Astrocyte (in vitro differentiated cells and primary cell): ENCODE measurements around the gene SPO11. TPM values are rescaled to one million over a fixed set of nuclear protein-coding genes. Genes with fewer than 3 reads are reported as not detected.
A peak's percentile ranks its signal among the peaks of the same experiment; 100 is the strongest.

Experiments used
- DNase-seq: peaks from one replicate; pipeline ENCODE4 v3.0.0-alpha.2; 2010; ENCODE audit warnings: low read depth
- FAIRE-seq: peaks from 2 replicates; lab custom pipeline; 2011; peaks lifted over from hg19 to GRCh38; lab: Jason Lieb, UNC
- H2AFZ ChIP-seq: 2 replicates; pipeline ENCODE4 v1.6.0; 2012; ENCODE audit warnings: low read depth, low read length, inconsistent platforms
- H3K27ac ChIP-seq: 2 replicates; pipeline ENCODE4 v1.5.1; 2011; ENCODE audit warnings: low read depth, low read length, inconsistent platforms
- H3K27me3 ChIP-seq: 2 replicates; pipeline ENCODE4 v1.6.0; 2011; ENCODE audit warnings: low read length, inconsistent platforms; ENCODE audit not compliant: insufficient read depth
- H3K36me3 ChIP-seq: 2 replicates; pipeline ENCODE4 v1.5.1; 2011; ENCODE audit warnings: low read length, inconsistent platforms; ENCODE audit not compliant: insufficient read depth
- H3K4me1 ChIP-seq: 2 replicates; pipeline ENCODE4 v1.5.1; 2011; ENCODE audit warnings: low read length, inconsistent platforms; ENCODE audit not compliant: insufficient read depth
- H3K4me2 ChIP-seq: 2 replicates; pipeline ENCODE4 v1.6.0; 2012; ENCODE audit warnings: low read length, inconsistent platforms
- H3K4me3 ChIP-seq: 2 replicates; pipeline ENCODE4 v1.5.1; 2011; ENCODE audit warnings: low read depth, mild to moderate bottlenecking, low read length, inconsistent platforms; ENCODE audit not compliant: insufficient read depth
- H3K79me2 ChIP-seq: 2 replicates; pipeline ENCODE4 v1.6.0; 2012; ENCODE audit warnings: mild to moderate bottlenecking, low read length, inconsistent platforms; ENCODE audit not compliant: insufficient read depth
- H3K9ac ChIP-seq: 2 replicates; pipeline ENCODE4 v1.6.0; 2012; ENCODE audit warnings: mild to moderate bottlenecking, low read length, inconsistent platforms
- H3K9me3 ChIP-seq: 2 replicates; pipeline ENCODE4 v1.5.1; 2012; ENCODE audit warnings: low read depth, mild to moderate bottlenecking, low read length, inconsistent platforms; ENCODE audit not compliant: insufficient read depth
- H4K20me1 ChIP-seq: 2 replicates; pipeline ENCODE4 v1.6.0; 2012; ENCODE audit warnings: low read length, inconsistent platforms; ENCODE audit not compliant: insufficient read depth
- H3K27ac Mint-ChIP-seq: one replicate; pipeline ENCODE4 v1.8.0; 2021; ENCODE audit warnings: mild to moderate bottlenecking, mixed read lengths; ENCODE audit not compliant: unreplicated experiment
- H3K27me3 Mint-ChIP-seq: one replicate; pipeline ENCODE4 v1.8.0; 2021; ENCODE audit warnings: low read depth, mixed read lengths; ENCODE audit not compliant: unreplicated experiment
- H3K36me3 Mint-ChIP-seq: one replicate; pipeline ENCODE4 v1.8.0; 2021; ENCODE audit warnings: low read depth, mixed read lengths; ENCODE audit not compliant: unreplicated experiment
- H3K4me1 Mint-ChIP-seq: one replicate; pipeline ENCODE4 v1.8.0; 2021; ENCODE audit warnings: low read depth, mixed read lengths; ENCODE audit not compliant: unreplicated experiment
- H3K4me3 Mint-ChIP-seq: one replicate; pipeline ENCODE4 v1.8.0; 2021; ENCODE audit warnings: mild to moderate bottlenecking, moderate library complexity, mixed read lengths; ENCODE audit not compliant: unreplicated experiment
- H3K9me3 Mint-ChIP-seq: one replicate; pipeline ENCODE4 v1.8.0; 2021; ENCODE audit warnings: mild to moderate bottlenecking, mixed read lengths; ENCODE audit not compliant: unreplicated experiment
- CTCF ChIP-seq: IDR thresholded peaks from 2 replicates; pipeline ENCODE4 v1.5.1; 2011; ENCODE audit warnings: low read depth, mild to moderate bottlenecking, inconsistent platforms, low read length, moderate library complexity; ENCODE audit not compliant: insufficient read depth
- EZH2 ChIP-seq: IDR thresholded peaks from 2 replicates; pipeline ENCODE4 v1.6.1; 2012; ENCODE audit warnings: mild to moderate bottlenecking, low read length, inconsistent platforms; ENCODE audit not compliant: insufficient read depth
- total RNA-seq: library from RNA; stranded (reverse); gene quantifications from 2 replicates; pipeline ENCODE4 v1.2.1, GENCODE V29; 2021

SPO11 gene
- total RNA-seq, 1 donor from 2014 or later, result not detected

GRCh38 chr20:57342829-57343228, 13.2 kb downstream of the SPO11 start:
- H3K9me3 ChIP-seq, result no peaks in the 10 kb centered on the region
- Mint-ChIP-seq H3K27me3 (peaks cover 12% of the 10 kb centered on the region), H3K36me3 (no peaks in the 10 kb centered on the region), H3K27ac (no peak overlapping the region), H3K9me3 (no peaks in the 10 kb centered on the region), H3K4me3 (no peak overlapping the region), H3K4me1 (no peaks in the 10 kb centered on the region)
- no peak overlapping the region for H2AFZ ChIP-seq
- no peak overlapping the region for H3K27ac ChIP-seq
- H3K4me2 ChIP-seq, result no peak overlapping the region
- TF ChIP-seq CTCF (no peak), EZH2 (no peak)
- H3K4me3 ChIP-seq, result no peak overlapping the region
- no peak overlapping the region for H3K9ac ChIP-seq
- no peak for FAIRE-seq
- peak; percentile 21 for DNase-seq
- H3K27me3 ChIP-seq, result peaks cover 13% of the 10 kb centered on the region
- H4K20me1 ChIP-seq, result no peaks in the 10 kb centered on the region
- no peaks in the 10 kb centered on the region for H3K79me2 ChIP-seq
- no peaks in the 10 kb centered on the region for H3K36me3 ChIP-seq
- no peaks in the 10 kb centered on the region for H3K4me1 ChIP-seq

DNA sequence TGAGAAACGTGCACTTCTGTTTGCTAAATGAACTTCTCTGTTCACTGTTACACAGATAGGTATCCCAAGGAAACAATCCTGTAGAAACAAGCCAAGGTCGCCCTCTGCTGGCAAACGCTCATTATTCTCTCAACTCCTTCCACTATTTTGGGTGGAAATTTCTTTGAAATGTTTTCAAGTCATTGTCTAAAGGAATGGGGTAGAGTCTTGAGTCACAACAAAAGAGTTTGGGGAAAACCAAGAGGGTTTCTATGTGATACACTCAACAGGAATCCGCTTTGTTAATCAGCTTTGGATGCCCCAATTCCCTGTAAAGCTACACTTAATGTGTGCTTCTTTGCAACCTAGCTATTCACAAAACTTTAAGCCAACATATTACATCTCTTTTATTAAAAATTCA, 16.9 kb downstream of the SPO11 start:
- Mint-ChIP-seq H3K27me3 (peaks cover 5% of the 10 kb centered on the region), H3K36me3 (no peaks in the 10 kb centered on the region)
- peak; percentile 52 for DNase-seq

More for the DNA sequence above, 16.9 kb downstream of the SPO11 start:
- no peak overlapping the region for H3K27ac ChIP-seq
- H3K36me3 ChIP-seq, result no peaks in the 10 kb centered on the region
- H3K9me3 ChIP-seq, result no peaks in the 10 kb centered on the region
- H3K4me2 ChIP-seq, result no peak overlapping the region
- peaks cover 4% of the 10 kb centered on the region for H3K79me2 ChIP-seq
- H3K4me3 ChIP-seq, result no peak overlapping the region
- peaks cover 4% of the 10 kb centered on the region for H3K27me3 ChIP-seq
- peaks cover under 1% of the 10 kb centered on the region for H4K20me1 ChIP-seq
- H3K4me1 ChIP-seq, result no peaks in the 10 kb centered on the region
- peak; percentile 89 for TF ChIP-seq CTCF
- no peak for TF ChIP-seq EZH2
- H3K9ac ChIP-seq, result no peak overlapping the region
- Mint-ChIP-seq H3K9me3 (no peaks in the 10 kb centered on the region), H3K4me1 (no peaks in the 10 kb centered on the region), H3K4me3 (no peak overlapping the region), H3K27ac (no peak overlapping the region)
- no peak overlapping the region for H2AFZ ChIP-seq
- FAIRE-seq, result no peak
